Pancreas (tissue), 10 donors: ENCODE results near the gene PPDPF. TPM values are rescaled to one million over a fixed set of nuclear protein-coding genes. Genes with fewer than 3 reads are reported as not detected.

ENCODE experiments used
- ATAC-seq, 4 donors: fragments of 200-7000 bp; cut with Tn5 transposase; one replicate each; pipeline versions ENCODE4 v1.8.0 to v1.9.1; 2020; ENCODE audit warnings: mild to moderate bottlenecking in 4 of 4, moderate library complexity in 4 of 4
- DNase-seq, 6 donors: peaks; one replicate each; pipeline ENCODE4 v3.0.0-alpha.2; 2020
- FAIRE-seq: peaks from 2 replicates; lab custom pipeline; 2012; peaks lifted over from hg19 to GRCh38; lab: Jason Lieb, UNC
- H3K27ac ChIP-seq, 4 donors: fragments of 200-600 bp; sonication (generic); 1 replicate in 3 of 4; 2 replicates in 1 of 4; pipeline versions ENCODE4 v1.5.0 to v1.8.0; 2020
- H3K27me3 ChIP-seq, 4 donors: fragments of 200-600 bp; one replicate each; pipeline ENCODE4 v1.8.0; 2021
- H3K36me3 ChIP-seq, 3 donors: fragments of 200-600 bp; sonication (generic) in 1 of 3; one replicate each; pipeline versions ENCODE4 v1.5.0 to v1.8.0; 2020 to 2021
- H3K4me1 ChIP-seq, 3 donors: fragments of 200-600 bp; one replicate each; pipeline ENCODE4 v1.8.0; 2021
- H3K4me3 ChIP-seq, 4 donors: fragments of 200-600 bp; sonication (generic) in 2 of 4; one replicate each; pipeline versions ENCODE4 v1.5.0 to v1.8.0; 2020 to 2021
- H3K9me3 ChIP-seq, 4 donors: fragments of 200-600 bp; one replicate each; pipeline ENCODE4 v1.8.0; 2021
- CTCF ChIP-seq, 4 donors: fragments of 200-600 bp; sonication (generic) in 3 of 4; IDR thresholded peaks; one replicate each; pipeline versions ENCODE4 v1.5.0 to v1.8.0; 2021; ENCODE audit warnings: antibody characterized with exemption in 4 of 4
- WGBS, 2 donors: extraction: QIAGEN DNeasy Blood & Tissue Kit; methylation state at CpG; one replicate each; pipeline ENCODE4 v1.1.7; 2013; 5-methylcytosine and 5-hydroxymethylcytosine counted together
- intact Hi-C, 3 donors: fragments of 100-400 bp; cut with DNase I; formaldehyde crosslinking; loops; one replicate each; pipeline versions ENCODE4 v1.11.1 to v1.14.2; 2022
- polyA plus RNA-seq, 2 donors: library from polyadenylated mRNA; stranded (reverse); fragments of 200-250 nt; gene quantifications; one replicate each; pipeline ENCODE4 v1.2.3, GENCODE V29; 2013
- total RNA-seq, 6 donors: library from RNA; stranded (reverse); fragmentation: NEBNext Ultra II Directional in 4 of 6; extraction: Animal tissue kit (Norgen Biotek cat#: 25700) in 4 of 6; gene quantifications; one replicate each; pipeline versions ENCODE4 v1.2.1 to v1.2.4, GENCODE V29; 2021 to 2023
- donor health status: healthy with polysubstance abuse.
- donor health status: DM: no; HTN: no; CAD: no; lungs with moderate emphysema.
- donor health status: DM: no; HTN: no; CAD: no.
- donor health status: control.
- donor health status: control.
- donor health status: Bipolar disorder and iron deficiency.
- donor health status: DM: yes; HTN: yes; CAD: no.
- donor health status: DM: no; HTN: no; CAD: no.
- donor health status: DM: no; HTN: no; CAD: no.
- donor health status: DM: yes; HTN: yes; CAD: no.

The PPDPF gene
- 100 to 1,000 TPM in 4 of 6 donors, 10 to 100 TPM in 2; 77.7 to 194 (median 134) TPM for total RNA-seq
- 100 to 1,000 TPM; 205 to 224 TPM for polyA plus RNA-seq

- intact Hi-C loops: no loop called here
- Histone ChIP-seq H3K36me3 (no peaks in the 10 kb centered on the region), H3K27ac (peak within 1 kb of the TSS; percentile 90 to 99 (median 99)), H3K4me1 (peaks cover 6 to 8% (median 7%) of the 10 kb centered on the region in 3 donors), H3K27me3 (no peaks in the 10 kb centered on the region), H3K9me3 (no peaks in the 10 kb centered on the region), H3K4me3 (peak within 1 kb of the TSS; percentile 70 to 91 (median 84))
- 0 to 1% methylated on average over 43 to 64 of the region's 64 CpGs for WGBS, 2 donors
- peak; percentile 88 to 90 (median 88) for ATAC-seq
- FAIRE-seq: no peak
- DNase-seq: peak; percentile 73 to 97 (median 88)
- no peak for TF ChIP-seq CTCF (IDR thresholded peaks at IDR 0.05)
Observed at GRCh38 chr20:63520504-63520933, at the start of gene PPDPF. PPDPF (plus strand) TSS chr20:63520765; CDS start chr20:63521309, 544 bp downstream.

GRCh38 chr20:63471002-63471716 lies 49.4 kb upstream of the PPDPF start:
- Histone ChIP-seq H3K36me3 (no peaks in the 10 kb centered on the region), H3K27ac (no peak overlapping the region), H3K4me3 (peak overlapping the region in 1 of 4 donors; percentile 39), H3K27me3 (peaks cover 0 to 23% (median 4%) of the 10 kb centered on the region in 4 donors), H3K4me1 (peaks cover 0 to 6% (median 5%) of the 10 kb centered on the region in 3 donors), H3K9me3 (no peaks in the 10 kb centered on the region)
- ATAC-seq (peak in 2 of 4 donors; percentile 44 to 45), DNase-seq (no peak), FAIRE-seq (no peak)
- no peak for TF ChIP-seq CTCF (IDR thresholded peaks at IDR 0.05)
- WGBS, 2 donors: 9 to 10% methylated on average over 41 to 46 of the region's 46 CpGs
- intact Hi-C loops: no loop called here

GRCh38 chr20:63471717-63471980 lies 48.9 kb upstream of the PPDPF start:
- 0 to 2% methylated on average over 6 to 27 of the region's 27 CpGs for WGBS, 2 donors
- peak in 1 of 4 donors; percentile 17 for ATAC-seq
- intact Hi-C loops: no loop called here
- Histone ChIP-seq H3K4me3 (peak overlapping the region in 1 of 4 donors; percentile 39), H3K9me3 (no peaks in the 10 kb centered on the region), H3K27ac (no peak overlapping the region), H3K27me3 (peaks cover 0 to 27% (median 4%) of the 10 kb centered on the region in 4 donors), H3K4me1 (peaks cover 0 to 6% (median 5%) of the 10 kb centered on the region in 3 donors), H3K36me3 (no peaks in the 10 kb centered on the region)
- no peak for TF ChIP-seq CTCF (IDR thresholded peaks at IDR 0.05)
- no peak for DNase-seq
- no peak for FAIRE-seq

- Histone ChIP-seq H3K36me3 (no peaks in the 10 kb centered on the region), H3K27ac (no peak within 1 kb of the TSS), H3K4me1 (peaks cover 0 to 6% (median 5%) of the 10 kb centered on the region in 3 donors), H3K27me3 (peaks cover 0 to 28% (median 4%) of the 10 kb centered on the region in 4 donors), H3K4me3 (peak within 1 kb of the TSS in 2 of 4 donors; percentile 20 to 39), H3K9me3 (no peaks in the 10 kb centered on the region)
- ATAC-seq (peak in 1 of 4 donors; percentile 56), DNase-seq (no peak), FAIRE-seq (no peak)
- 1% methylated on average over 75 to 110 of the region's 111 CpGs for WGBS, 2 donors
- intact Hi-C loops: no loop called here
- TF ChIP-seq CTCF (IDR thresholded peaks at IDR 0.05): no peak
Observed at GRCh38 chr20:63471981-63472831, 48.4 kb upstream of the PPDPF start, which contains the start of gene KCNQ2. KCNQ2 (minus strand) TSS chr20:63472655; CDS start chr20:63472463, 192 bp downstream.
